Measurements from ENCODE around the gene SLMAP.

SLMAP gene

GRCh38 chr3:57796261-57796660 is 40.2 kb downstream of the SLMAP start:
- Histone ChIP-seq H3K9me3 (ENCODE audit: insufficient read depth, low read length, severe bottlenecking) (no peaks in the 10 kb centered on the region), H3K4me2 (ENCODE audit: insufficient read depth, low read length) (no peak overlapping the region), H3K9ac (ENCODE audit: low read depth, low read length) (no peak overlapping the region), H3K27me3 (ENCODE audit: insufficient read depth, low read length, poor library complexity) (no peaks in the 10 kb centered on the region), H3K79me2 (ENCODE audit: insufficient read depth, low read length) (peaks cover 90% of the 10 kb centered on the region), H4K20me1 (ENCODE audit: insufficient read depth, low read length) (peaks cover 40% of the 10 kb centered on the region; the same call in 1 of the 2 replicates), H3K4me3 (ENCODE audit: low read depth in 1 of 2, low read length in 2 of 2) (no peak overlapping the region), H2AFZ (ENCODE audit: low read depth, low read length) (no peak overlapping the region), H3K27ac (ENCODE audit: low read length) (no peak overlapping the region), H3K4me1 (ENCODE audit: insufficient read depth, low read length) (no peaks in the 10 kb centered on the region), H3K36me3 (ENCODE audit: insufficient read depth, low read length) (no peaks in the 10 kb centered on the region)
- TF ChIP-seq CTCF (IDR thresholded peaks at IDR 0.05; ENCODE audit: borderline replicate concordance, extremely low read depth, low read length, poor library complexity, severe bottlenecking), result no peak
- no peak for TF ChIP-seq EZH2 (IDR thresholded peaks at IDR 0.05; ENCODE audit: borderline replicate concordance, low read depth, low read length, severe bottlenecking)
- no peak for DNase-seq
- no peak for ATAC-seq (ENCODE audit: insufficient read depth, low read depth)

DNA sequence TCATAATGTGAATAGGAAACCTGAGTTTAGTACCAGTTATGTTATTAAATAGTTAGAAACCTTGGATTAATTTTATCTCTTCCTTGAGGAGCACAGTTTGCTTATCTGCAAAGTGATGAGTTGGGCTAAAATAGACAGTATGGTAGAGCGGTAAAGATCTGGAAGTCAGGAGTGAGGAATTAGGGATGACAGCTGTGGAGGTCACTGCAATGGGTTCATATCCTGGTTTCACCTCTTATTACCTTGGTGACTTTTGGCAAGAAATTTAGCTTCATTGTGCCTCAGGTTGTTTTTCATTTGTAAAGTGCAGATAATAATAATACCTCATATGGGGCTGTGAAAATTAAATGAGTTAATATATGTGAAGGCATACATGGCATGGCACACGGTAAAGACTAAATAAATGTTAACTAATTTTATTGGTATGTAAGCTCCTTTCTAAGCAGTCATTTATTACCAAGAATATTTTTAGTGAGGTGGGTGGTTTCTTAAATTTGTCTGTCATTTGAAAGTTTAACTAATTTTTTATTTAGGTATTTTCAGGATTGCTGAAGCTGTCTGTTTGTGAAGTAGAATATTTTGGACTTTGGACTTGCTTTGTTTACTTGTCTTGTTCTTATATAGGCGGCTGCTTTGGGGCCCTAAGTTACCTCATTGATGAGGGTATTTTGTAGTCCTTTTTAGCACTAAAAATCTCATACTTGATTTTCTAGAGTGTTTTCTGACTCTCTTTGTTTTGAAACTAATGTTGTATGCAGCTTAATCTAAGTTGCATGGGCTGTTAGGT is 41.8 kb downstream of the SLMAP start:
- no peak overlapping the region for H3K9ac ChIP-seq (ENCODE audit: low read depth, low read length)
- H2AFZ ChIP-seq (ENCODE audit: low read depth, low read length), result no peak overlapping the region
- H4K20me1 ChIP-seq (ENCODE audit: insufficient read depth, low read length), result peaks cover 39% of the 10 kb centered on the region; the same call in 1 of the 2 replicates
- DNase-seq (no peak), ATAC-seq (ENCODE audit: insufficient read depth, low read depth) (no peak)
- no peaks in the 10 kb centered on the region for H3K9me3 ChIP-seq (ENCODE audit: insufficient read depth, low read length, severe bottlenecking)
- H3K79me2 ChIP-seq (ENCODE audit: insufficient read depth, low read length), result peaks cover 87% of the 10 kb centered on the region
- H3K36me3 ChIP-seq (ENCODE audit: insufficient read depth, low read length), result no peaks in the 10 kb centered on the region
- no peaks in the 10 kb centered on the region for H3K27me3 ChIP-seq (ENCODE audit: insufficient read depth, low read length, poor library complexity)
- no peaks in the 10 kb centered on the region for H3K4me1 ChIP-seq (ENCODE audit: insufficient read depth, low read length)
- TF ChIP-seq EZH2 (IDR thresholded peaks at IDR 0.05; ENCODE audit: borderline replicate concordance, low read depth, low read length, severe bottlenecking), result no peak
- TF ChIP-seq CTCF (IDR thresholded peaks at IDR 0.05; ENCODE audit: borderline replicate concordance, extremely low read depth, low read length, poor library complexity, severe bottlenecking), result no peak
- H3K27ac ChIP-seq (ENCODE audit: low read length), result no peak overlapping the region
- no peak overlapping the region for H3K4me3 ChIP-seq (ENCODE audit: low read depth in 1 of 2, low read length in 2 of 2)
- no peak overlapping the region for H3K4me2 ChIP-seq (ENCODE audit: insufficient read depth, low read length)

DNA sequence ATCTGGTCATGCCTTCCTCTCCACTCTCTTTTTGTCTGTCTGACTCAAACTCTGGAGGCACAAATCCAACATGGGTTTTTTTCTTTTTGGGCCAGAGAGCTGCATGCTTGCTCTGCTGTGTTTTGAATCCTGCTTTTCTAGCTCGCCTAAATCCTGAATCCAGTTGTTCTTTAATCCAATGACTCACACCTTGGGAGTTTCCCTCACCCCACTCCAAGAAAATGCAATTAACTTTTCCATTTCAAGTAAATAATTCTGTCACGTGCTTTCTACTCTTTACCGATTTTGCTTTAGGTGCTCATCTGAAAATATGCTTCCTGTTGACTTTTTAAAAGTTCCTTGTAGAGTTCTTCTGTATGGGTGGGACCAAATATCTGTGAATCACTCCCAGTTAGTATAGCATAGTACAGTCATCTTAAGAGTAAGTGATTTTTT is 47.6 kb downstream of the SLMAP start:
- Histone ChIP-seq H3K27me3 (ENCODE audit: insufficient read depth, low read length, poor library complexity) (no peaks in the 10 kb centered on the region), H3K27ac (ENCODE audit: low read length) (no peak overlapping the region), H3K79me2 (ENCODE audit: insufficient read depth, low read length) (peaks cover 86% of the 10 kb centered on the region), H3K9ac (ENCODE audit: low read depth, low read length) (no peak overlapping the region), H3K4me1 (ENCODE audit: insufficient read depth, low read length) (peaks cover 8% of the 10 kb centered on the region; the same call in 1 of the 2 replicates), H3K4me3 (ENCODE audit: low read depth in 1 of 2, low read length in 2 of 2) (no peak overlapping the region), H2AFZ (ENCODE audit: low read depth, low read length) (no peak overlapping the region), H3K4me2 (ENCODE audit: insufficient read depth, low read length) (no peak overlapping the region), H4K20me1 (ENCODE audit: insufficient read depth, low read length) (peaks cover 32% of the 10 kb centered on the region; the same call in 1 of the 2 replicates), H3K36me3 (ENCODE audit: insufficient read depth, low read length) (no peaks in the 10 kb centered on the region), H3K9me3 (ENCODE audit: insufficient read depth, low read length, severe bottlenecking) (no peaks in the 10 kb centered on the region)
- TF ChIP-seq CTCF (IDR thresholded peaks at IDR 0.05; ENCODE audit: borderline replicate concordance, extremely low read depth, low read length, poor library complexity, severe bottlenecking) (no peak), EZH2 (IDR thresholded peaks at IDR 0.05; ENCODE audit: borderline replicate concordance, low read depth, low read length, severe bottlenecking) (no peak)
- ATAC-seq (ENCODE audit: insufficient read depth, low read depth), result no peak
- no peak for DNase-seq
